Panc1 (cell line): Measurements from ENCODE around the gene LTF.

Source experiments
- CTCF ChIP-seq: fragments of 450-650 bp; IDR thresholded peaks from 2 replicates; pipeline ENCODE4 v1.5.1; 2017; ENCODE audit warnings: mild to moderate bottlenecking
- POLR2AphosphoS5 ChIP-seq: IDR thresholded peaks from 2 replicates; pipeline ENCODE4 v1.6.1; 2012; ENCODE audit warnings: mild to moderate bottlenecking, low read depth, low read length, moderate library complexity

- TF ChIP-seq CTCF (no peak), POLR2AphosphoS5 (no peak)
Observed at GRCh38 chr3:46419816-46420215, 44.9 kb downstream of the LTF start.
